HG03108 (cell line): Measurements from ENCODE around the gene PPARG.
"Not testable (repeated sequence)": the region's sequence is repeated elsewhere in the genome, so short reads cannot be mapped to it uniquely, and the experiment has no call there.

Source experiments
- ATAC-seq: cut with Tn5 transposase; IDR thresholded peaks from one replicate; pipeline ENCODE4 v1.9.1; 2021; ENCODE audit warnings: moderate library complexity; ENCODE audit not compliant: unreplicated experiment

The PPARG gene

GRCh38 chr3:12278566-12278965 is 10.3 kb upstream of the PPARG start:
- no peak for ATAC-seq

DNA sequence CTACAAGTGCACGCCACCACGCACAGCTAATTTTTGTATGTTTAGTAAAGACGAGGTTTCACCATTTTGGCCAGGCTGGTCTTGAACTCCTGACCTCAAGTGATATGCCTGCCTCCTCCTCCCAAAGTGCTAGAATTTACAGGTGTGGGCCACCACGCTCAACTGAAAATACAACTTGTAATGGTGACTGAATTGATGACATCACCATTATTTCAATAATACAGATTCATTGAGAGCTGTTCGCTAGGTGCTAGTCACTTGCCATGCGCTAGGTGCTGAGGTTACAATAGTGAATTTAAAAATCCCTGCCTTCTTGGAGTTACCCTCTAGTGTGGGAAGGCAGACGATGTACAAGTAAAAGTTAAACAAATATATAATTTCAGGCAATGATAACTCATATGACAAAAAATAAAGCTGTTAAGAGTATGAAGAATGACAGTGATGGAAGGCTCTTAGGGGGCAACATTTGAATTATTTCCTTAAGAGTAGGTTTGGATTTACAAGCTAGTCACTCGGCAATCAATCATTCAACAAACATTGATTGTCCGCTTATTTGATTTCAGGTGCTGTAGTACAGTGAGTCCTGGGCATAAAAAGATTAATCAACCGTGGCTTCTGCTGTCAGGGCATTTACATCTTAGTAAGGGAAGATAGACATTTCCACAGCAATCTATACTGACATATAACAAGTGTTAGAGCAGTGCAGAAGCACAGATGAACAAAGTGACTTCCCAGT is 9.1 kb upstream of the PPARG start:
- ATAC-seq, result no peak

DNA sequence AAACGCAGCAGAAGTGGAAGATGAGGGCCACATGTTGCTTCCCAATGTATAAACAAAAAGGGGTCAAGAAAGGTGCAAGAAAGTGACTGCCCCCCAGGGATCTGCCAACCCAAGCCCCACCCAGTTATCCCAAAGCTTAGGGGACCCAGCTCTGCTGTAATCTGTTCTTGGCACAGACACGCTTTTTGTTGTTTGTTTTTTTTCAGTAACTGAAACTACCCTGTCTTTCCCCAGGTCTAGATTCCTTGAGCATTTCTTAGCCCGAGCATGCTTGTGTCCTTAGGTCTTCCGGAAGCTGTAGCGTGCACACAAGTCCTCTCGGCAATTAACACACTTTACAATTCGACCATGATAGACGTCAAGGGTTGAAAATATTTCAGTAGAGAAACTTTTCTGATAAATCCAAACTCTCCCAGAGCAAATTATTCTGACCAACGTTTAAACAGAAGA is 8.5 kb upstream of the PPARG start:
- no peak for ATAC-seq

DNA sequence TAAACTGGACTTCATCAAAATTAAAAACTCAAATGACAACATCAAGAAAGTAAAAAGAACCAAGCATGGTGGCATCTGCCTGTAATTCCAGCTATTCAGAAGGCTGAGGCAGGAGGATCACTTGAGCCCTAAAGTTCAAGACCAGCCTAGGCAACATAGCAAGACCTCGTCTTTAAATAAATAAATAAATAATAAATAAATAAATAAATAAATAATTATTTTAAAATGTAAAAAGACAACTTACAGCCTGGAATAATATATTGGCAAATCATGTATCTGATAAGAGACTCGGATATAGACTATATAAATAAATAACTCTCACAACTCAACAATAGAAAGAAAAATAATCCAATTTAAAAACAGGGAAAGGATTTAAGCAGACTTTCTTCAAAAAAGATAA is 4.3 kb upstream of the PPARG start:
- no peak for ATAC-seq

- ATAC-seq, result no peak
Measured at GRCh38 chr3:12285003-12285555, 3.8 kb upstream of the PPARG start.

GRCh38 chr3:12285779-12286178 is 3.1 kb upstream of the PPARG start:
- ATAC-seq, result not testable (repeated sequence)

DNA sequence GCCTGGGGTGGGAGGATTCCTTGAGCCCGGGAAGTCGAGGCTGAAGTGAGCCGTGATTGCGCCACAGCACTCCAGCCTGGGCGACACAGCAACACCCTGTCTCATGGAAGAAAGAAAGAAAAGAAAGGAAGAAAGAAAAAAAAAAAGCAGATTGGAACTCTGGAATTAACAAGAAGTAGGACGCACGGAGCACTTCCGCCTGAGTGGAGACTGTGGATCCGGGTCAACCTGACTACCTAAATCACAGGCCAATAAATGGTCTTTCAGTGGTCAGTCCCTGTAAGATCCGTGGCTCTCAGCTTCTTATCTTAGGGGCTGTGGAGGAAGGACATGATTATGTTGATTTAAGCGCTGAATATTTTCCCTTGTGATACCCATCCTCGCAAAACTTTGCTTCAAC is 2.4 kb upstream of the PPARG start:
- no peak for ATAC-seq

DNA sequence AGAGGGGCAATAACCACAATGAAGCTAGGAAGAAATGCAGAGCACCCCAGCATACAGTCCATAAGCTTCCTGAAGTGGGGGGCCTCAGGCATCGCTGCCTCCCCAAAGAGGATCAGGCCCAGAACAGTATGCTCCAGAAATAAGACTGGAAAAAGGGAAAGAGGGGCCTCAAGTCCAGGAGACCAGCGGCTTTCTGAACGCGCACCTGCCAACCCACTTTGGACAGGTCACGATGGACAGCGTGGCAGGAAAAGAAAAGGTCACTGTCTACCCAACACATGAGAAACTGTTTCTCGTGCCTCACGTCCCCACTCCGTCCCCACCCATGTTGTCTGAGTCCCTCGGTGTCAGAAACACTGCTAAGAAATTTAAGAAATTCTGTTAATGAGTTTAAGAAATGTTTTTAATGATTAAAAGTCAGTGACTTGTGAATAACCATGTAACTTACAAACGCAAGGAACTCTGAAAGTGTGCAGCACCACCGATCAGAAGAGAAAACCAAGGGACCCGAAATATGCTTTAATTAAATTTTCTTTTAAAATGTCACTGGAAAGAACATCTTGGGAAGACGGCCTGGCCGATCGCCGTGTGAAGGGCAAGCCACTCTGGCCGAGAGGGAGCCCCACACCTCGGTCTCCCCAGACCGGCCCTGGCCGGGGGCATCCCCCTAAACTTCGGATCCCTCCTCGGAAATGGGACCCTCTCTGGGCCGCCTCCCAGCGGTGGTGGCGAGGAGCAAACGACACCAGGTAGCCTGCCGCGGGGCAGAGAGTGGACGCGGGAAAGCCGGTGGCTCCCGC is 1.7 kb upstream of the PPARG start:
- ATAC-seq, result no peak

DNA sequence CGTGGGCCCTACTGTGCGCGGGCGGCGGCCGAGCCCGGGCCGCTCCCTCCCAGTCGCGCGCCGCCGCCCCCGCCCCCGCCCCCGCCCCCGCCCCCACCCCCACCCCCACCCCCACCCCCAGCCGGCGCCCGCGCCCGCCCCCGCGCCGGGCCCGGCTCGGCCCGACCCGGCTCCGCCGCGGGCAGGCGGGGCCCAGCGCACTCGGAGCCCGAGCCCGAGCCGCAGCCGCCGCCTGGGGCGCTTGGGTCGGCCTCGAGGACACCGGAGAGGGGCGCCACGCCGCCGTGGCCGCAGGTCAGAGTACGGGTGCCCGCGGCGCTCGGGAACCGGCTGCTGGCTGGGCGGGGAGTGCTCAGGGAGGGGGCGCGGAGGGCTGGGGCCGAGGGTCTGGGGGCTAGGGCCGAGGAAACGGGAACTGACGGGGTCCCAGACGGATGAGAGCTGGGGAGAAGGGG is 1.1 kb upstream of the PPARG start:
- ATAC-seq, result no peak

DNA sequence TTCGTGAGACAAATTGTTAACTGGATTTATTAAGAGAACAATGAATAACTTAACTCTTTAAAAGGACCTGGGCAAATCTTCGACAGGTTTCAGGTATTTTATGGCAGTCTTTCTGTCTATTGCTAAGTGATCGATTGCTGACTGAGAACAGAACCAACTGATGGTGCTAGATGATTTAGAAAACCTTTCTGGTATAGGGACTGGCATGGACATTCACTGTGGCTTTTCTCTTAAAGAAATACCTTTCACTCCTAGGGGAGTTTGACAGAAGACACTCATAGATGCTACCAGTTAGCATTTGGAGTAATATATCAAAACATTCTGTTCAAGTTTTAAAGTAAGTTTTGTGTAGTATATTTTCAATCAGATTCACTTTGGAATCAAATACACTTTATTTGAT is 654 bp downstream of the PPARG start:
- no peak for ATAC-seq

DNA sequence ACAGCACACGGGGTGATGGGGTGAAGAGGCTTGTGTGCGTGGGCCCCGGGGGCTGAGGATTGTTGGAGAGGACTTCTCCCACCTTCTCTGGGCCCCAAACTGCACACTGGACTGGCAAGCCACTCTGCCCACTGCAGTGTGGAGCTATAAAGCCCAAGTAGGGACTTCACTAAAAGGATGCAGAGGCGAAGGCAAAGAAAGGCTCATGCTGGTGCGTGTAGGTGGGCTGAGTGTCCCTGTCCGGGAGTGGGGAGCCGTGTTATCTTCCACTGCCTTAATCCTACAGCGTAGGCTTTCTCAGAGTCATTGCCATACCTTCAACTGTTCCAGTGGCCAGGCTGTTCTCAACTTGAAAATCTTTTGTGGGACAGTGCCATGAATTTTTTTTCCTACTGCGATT is 3.9 kb downstream of the PPARG start:
- ATAC-seq, result no peak

- no peak for ATAC-seq
Measured at GRCh38 chr3:12294885-12295580, 6.2 kb downstream of the PPARG start.

DNA sequence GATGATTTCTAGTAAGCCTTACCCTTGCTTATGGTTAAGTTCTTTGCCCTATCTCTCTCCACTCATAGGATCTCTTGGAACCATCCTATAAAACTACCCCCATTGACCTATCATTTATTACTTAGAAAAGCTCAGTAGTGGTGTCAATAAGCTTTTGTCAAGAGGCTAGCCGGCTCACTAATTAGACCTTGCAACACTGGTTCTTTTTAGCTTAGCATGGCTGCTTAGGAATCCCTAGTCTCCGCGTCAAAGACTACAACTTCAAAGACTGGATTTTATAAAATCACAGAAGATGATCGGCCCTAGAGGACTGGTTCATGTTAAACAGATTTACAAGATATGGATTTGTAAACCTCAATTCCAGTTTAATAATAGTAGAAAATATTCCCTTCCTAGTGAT is 7.6 kb downstream of the PPARG start:
- ATAC-seq, result no peak

- ATAC-seq, result no peak
Measured at GRCh38 chr3:12299026-12299425, 10.2 kb downstream of the PPARG start.

- no peak for ATAC-seq
Measured at GRCh38 chr3:12300137-12300536, 11.3 kb downstream of the PPARG start.

DNA sequence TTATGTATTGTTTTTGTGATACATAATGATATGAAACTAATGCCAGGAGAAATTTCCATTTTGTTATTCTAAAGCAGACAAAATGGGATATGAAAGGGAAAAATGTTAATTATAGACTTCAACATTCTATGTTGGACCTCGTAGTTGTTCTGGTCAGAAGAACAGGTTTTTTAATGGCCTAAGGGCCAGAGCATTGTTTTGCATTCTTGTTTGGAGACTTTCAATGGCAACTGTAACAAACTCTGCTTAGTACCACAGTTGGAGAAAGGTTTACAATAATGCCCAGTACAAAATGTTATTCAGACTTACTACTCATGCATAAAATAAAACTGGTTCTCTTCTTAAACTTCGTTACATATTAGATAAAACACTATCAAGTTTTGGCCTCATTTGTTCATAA is 12.2 kb downstream of the PPARG start:
- ATAC-seq, result no peak

DNA sequence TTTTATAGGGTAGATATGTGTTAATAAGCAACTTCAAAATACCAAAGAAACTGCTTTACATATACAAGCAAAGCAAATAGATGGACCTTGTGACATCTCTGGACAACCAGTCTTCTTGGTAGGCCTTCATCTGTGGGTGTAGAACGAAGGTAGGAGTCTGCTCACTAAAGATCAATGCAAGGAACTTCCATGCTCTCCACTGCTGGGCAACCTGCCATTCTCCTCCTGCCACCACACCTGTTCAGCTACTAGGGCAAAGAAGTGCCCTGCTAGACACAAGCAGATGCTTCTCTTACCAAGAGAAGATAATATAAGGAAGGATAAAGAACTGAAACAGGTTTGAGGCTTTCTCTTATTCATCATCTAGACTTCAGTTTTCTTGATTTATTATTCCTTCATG is 12.6 kb downstream of the PPARG start:
- no peak for ATAC-seq

GRCh38 chr3:12302564-12302963 is 13.7 kb downstream of the PPARG start:
- no peak for ATAC-seq

DNA sequence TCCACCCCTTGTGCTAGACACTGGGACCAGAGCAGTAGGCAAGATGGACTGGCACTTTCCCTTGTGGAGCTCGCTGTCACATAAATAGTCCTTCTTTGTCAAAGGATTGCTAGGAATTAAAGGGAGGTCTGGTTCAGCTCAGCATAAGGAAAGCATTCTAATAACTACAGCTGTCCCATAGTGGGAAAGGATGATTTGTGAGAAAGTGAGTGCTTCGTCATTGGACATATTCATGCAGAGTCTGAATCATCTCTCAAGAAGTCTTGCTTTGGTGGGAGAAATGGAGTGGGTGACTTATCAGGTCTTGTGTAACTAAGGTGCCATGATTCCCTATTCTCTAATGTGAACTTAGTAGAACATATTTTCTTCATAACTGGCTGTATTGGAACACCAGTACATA is 14.7 kb downstream of the PPARG start:
- no peak for ATAC-seq

DNA sequence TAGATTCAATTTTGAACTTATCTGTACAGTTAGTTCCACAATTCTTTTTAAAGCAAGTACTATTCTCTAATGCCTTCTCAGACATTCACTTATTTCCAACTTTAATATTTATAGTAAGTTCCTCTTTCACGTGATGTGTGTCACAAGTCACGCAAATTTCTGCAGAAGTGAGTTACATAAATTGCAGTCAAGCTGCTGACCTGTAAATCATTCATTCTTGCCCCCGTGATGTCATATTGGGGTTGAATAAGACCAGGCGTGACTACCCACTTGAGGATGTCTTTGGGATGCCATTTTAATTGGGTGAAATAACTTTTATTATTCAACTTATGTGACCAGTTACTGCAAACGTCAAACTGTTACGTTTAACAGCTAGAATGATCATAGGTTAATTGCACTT is 15.1 kb downstream of the PPARG start:
- no peak for ATAC-seq

DNA sequence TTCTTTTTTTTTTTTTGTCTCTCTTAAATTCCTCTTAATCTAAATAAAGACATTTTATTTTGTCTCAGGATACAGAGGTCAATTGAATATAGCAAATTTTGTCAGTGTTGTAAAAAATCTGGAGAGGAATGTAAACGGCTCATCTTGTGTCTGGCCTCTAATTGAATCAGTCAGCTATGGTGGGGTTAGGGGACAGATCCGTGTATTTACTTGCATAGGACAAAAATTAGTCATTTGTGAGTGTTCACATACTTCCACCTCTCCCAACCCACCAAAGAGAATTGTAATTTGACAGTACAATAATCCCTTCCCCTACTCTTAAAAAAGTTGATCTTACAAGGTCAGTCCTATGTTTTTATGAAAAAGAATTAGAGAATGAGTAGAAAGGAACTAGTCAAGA is 18.3 kb downstream of the PPARG start:
- ATAC-seq, result no peak
